A673 (cell line): Measurements from ENCODE around the gene ACAD11. TPM values are rescaled to one million over a fixed set of nuclear protein-coding genes. Genes with fewer than 3 reads are reported as not detected.

Experiments
- BruUV-seq: library from RNA; stranded (reverse); fragments of 400-500 nt; replicated peaks from 2 replicates; lab custom pipeline; 2021; lab: Mats Ljungman, UMichigan
- CTCF ChIA-PET: fragments of 300-600 bp; sonication (Branson Sonifier 250); formaldehyde crosslinking; loops from one replicate; lab custom pipeline; 2022; ENCODE audit warnings: antibody characterized with exemption; lab: Charles Lee
- POLR2A ChIA-PET: fragments of 300-600 bp; sonication (Branson Sonifier 250); formaldehyde crosslinking; loops from one replicate; lab custom pipeline; 2022; ENCODE audit warnings: antibody characterized with exemption; ENCODE audit not compliant: low non-redundant PET; lab: Charles Lee
- DNase-seq: peaks from one replicate; pipeline ENCODE4 v3.0.0-alpha.2; 2015; ENCODE audit warnings: low spot score
- H3K27ac ChIP-seq: fragments of 200-600 bp; sonication (generic); 2 replicates; pipeline ENCODE4 v1.5.1; 2016; ENCODE audit warnings: mixed run types, low read depth, mild to moderate bottlenecking, mixed read lengths, antibody characterized with exemption, low read length; ENCODE audit not compliant: poor library complexity, severe bottlenecking
- H3K27me3 ChIP-seq: fragments of 200-600 bp; sonication (generic); replicated peaks from 2 replicates; pipeline ENCODE4 v1.6.1; 2017; ENCODE audit warnings: mixed run types, low read depth, mild to moderate bottlenecking, mixed read lengths, antibody characterized with exemption, low read length; ENCODE audit not compliant: insufficient read depth, poor library complexity
- H3K36me3 ChIP-seq: fragments of 200-600 bp; sonication (generic); 2 replicates; pipeline ENCODE4 v1.6.1; 2016; ENCODE audit warnings: mixed run types, mild to moderate bottlenecking, mixed read lengths, antibody characterized with exemption, low read length; ENCODE audit not compliant: insufficient read depth, poor library complexity, severe bottlenecking
- H3K4me1 ChIP-seq: fragments of 200-600 bp; sonication (generic); 2 replicates; pipeline ENCODE4 v1.6.1; 2017; ENCODE audit warnings: mixed run types, mild to moderate bottlenecking, mixed read lengths, antibody characterized with exemption, low read length; ENCODE audit not compliant: insufficient read depth, poor library complexity, severe bottlenecking
- H3K4me3 ChIP-seq: fragments of 200-600 bp; sonication (generic); 2 replicates; pipeline ENCODE4 v1.5.1; 2016; ENCODE audit warnings: low read depth, mixed run types, mild to moderate bottlenecking, mixed read lengths, low read length; ENCODE audit not compliant: poor library complexity, severe bottlenecking
- H3K9me3 ChIP-seq: fragments of 200-600 bp; sonication (generic); 2 replicates; pipeline ENCODE4 v1.6.1; 2016; ENCODE audit warnings: mixed run types, low read depth, mild to moderate bottlenecking, mixed read lengths, antibody characterized with exemption, low read length; ENCODE audit not compliant: poor library complexity, severe bottlenecking
- CTCF ChIP-seq: fragments of 300-800, 200-600 bp; sonication (generic); conservative IDR thresholded peaks from 2 replicates; pipeline ENCODE4 v1.5.1; 2017; ENCODE audit warnings: low read depth, mild to moderate bottlenecking, antibody characterized with exemption, low read length, moderate library complexity, mixed read lengths
- EZH2 ChIP-seq: fragments of 200-600 bp; sonication (generic); IDR thresholded peaks from 2 replicates; pipeline ENCODE4 v1.6.1; 2017; ENCODE audit warnings: borderline replicate concordance, low read depth, mild to moderate bottlenecking, mixed read lengths, antibody characterized with exemption, low read length; ENCODE audit not compliant: poor library complexity, severe bottlenecking
- intact Hi-C: fragments of 100-400 bp; cut with micrococcal nuclease; formaldehyde crosslinking; loops from one replicate; pipeline ENCODE4 v1.10.0; 2022; ENCODE audit not compliant: unreplicated experiment
- total RNA-seq: library from RNA; stranded (reverse); gene quantifications from 2 replicates; pipeline ENCODE4 v1.2.3, GENCODE V29; 2021

The ACAD11 gene
- total RNA-seq, 1 experiment from 2014 or later: 10.4 TPM

- no peaks in the 10 kb centered on the region for H3K4me1 ChIP-seq
- H3K27me3 ChIP-seq: no peaks in the 10 kb centered on the region
- DNase-seq: no peak
- POLR2A ChIA-PET: no interaction called here
- intact Hi-C loops: no loop called here
- no peaks in the 10 kb centered on the region for H3K36me3 ChIP-seq
- H3K9me3 ChIP-seq: no peaks in the 10 kb centered on the region
- H3K27ac ChIP-seq: no peak overlapping the region
- no TSS peak for BruUV-seq
- TF ChIP-seq EZH2 (no peak), CTCF (no peak)
- CTCF ChIA-PET: interaction anchor here (0.6 kb wide), 1 partner anchor 669 kb away, joined by 8 read pairs; no protein-coding TSS in a partner anchor
- H3K4me3 ChIP-seq: no peak overlapping the region
Observed at GRCh38 chr3:132569153-132569552, 90.5 kb downstream of the ACAD11 start.

- intact Hi-C loops: no loop called here
- no peaks in the 10 kb centered on the region for H3K9me3 ChIP-seq
- ChIA-PET POLR2A (no interaction called here), CTCF (interaction anchor here (0.6 kb wide), 1 partner anchor 670 kb away, joined by 8 read pairs; no protein-coding TSS in a partner anchor)
- no TSS peak for BruUV-seq
- no peak for DNase-seq
- H3K4me1 ChIP-seq: no peaks in the 10 kb centered on the region
- no peaks in the 10 kb centered on the region for H3K27me3 ChIP-seq
- H3K27ac ChIP-seq: no peak overlapping the region
- TF ChIP-seq EZH2: no peak
- TF ChIP-seq CTCF: no peak
- no peak overlapping the region for H3K4me3 ChIP-seq
- no peaks in the 10 kb centered on the region for H3K36me3 ChIP-seq
Observed at GRCh38 chr3:132568422-132568821, 91.2 kb downstream of the ACAD11 start.

- TF ChIP-seq EZH2: no peak
- TF ChIP-seq CTCF: no peak
- intact Hi-C loops: no loop called here
- POLR2A ChIA-PET: no interaction called here
- Histone ChIP-seq H3K36me3 (no peaks in the 10 kb centered on the region), H3K9me3 (no peaks in the 10 kb centered on the region), H3K27ac (no peak overlapping the region), H3K27me3 (no peaks in the 10 kb centered on the region), H3K4me3 (no peak overlapping the region), H3K4me1 (no peaks in the 10 kb centered on the region)
- CTCF ChIA-PET: no interaction called here
- no TSS peak for BruUV-seq
- no peak for DNase-seq
Observed at GRCh38 chr3:132564070-132564465, 95.5 kb downstream of the ACAD11 start.
